Measurements from ENCODE around the gene CC2D2B. TPM values are rescaled to one million over a fixed set of nuclear protein-coding genes. Genes with fewer than 3 reads are reported as not detected.
"Not testable (repeated sequence)": the region's sequence is repeated elsewhere in the genome, so short reads cannot be mapped to it uniquely, and the experiment has no call there.

The CC2D2B gene
- total and polyA plus RNA-seq, 2 experiments from 2014 or later, result 0.39 TPM; not detected in 1

GRCh38 chr10:95976362-95977229 lies 68.8 kb downstream of the CC2D2B start:
- Histone ChIP-seq H3K79me2 (ENCODE audit: insufficient read depth) (no peaks in the 10 kb centered on the region), H3K27me3 (replicated peaks; ENCODE audit: insufficient read depth) (no peaks in the 10 kb centered on the region), H3K4me3 (no peak overlapping the region), H3K4me2 (ENCODE audit: unreplicated experiment) (no peak overlapping the region), H3K9me3 (ENCODE audit: low read depth) (no peaks in the 10 kb centered on the region), H3K27ac (no peak overlapping the region), H3F3A (ENCODE audit: insufficient read depth) (no peaks in the 10 kb centered on the region), H4K20me1 (ENCODE audit: insufficient read depth) (no peaks in the 10 kb centered on the region), H2AFZ (no peak overlapping the region), H3K9me2 (ENCODE audit: insufficient read depth) (no peaks in the 10 kb centered on the region), H3K4me1 (ENCODE audit: insufficient read depth) (no peaks in the 10 kb centered on the region), H3K36me3 (ENCODE audit: low read depth) (no peaks in the 10 kb centered on the region), H3K9ac (no peak overlapping the region)
- no peak for DNase-seq
- 72 to 76% methylated on average over 9 of the region's 9 CpGs for WGBS, 2 experiments (ENCODE audit: low coverage in 1 of 2, low lambda C conversion rate in 2 of 2, missing lambda C conversion rate in 2 of 2)
- in situ Hi-C loops (cut with MboI), result no loop called here
- TF ChIP-seq EZH2phosphoT487 (IDR thresholded peaks at IDR 0.05; ENCODE audit: insufficient read depth, low read depth) (no peak), EZH2 (IDR thresholded peaks at IDR 0.05; ENCODE audit: insufficient read depth, poor library complexity, severe bottlenecking) (no peak)

- no peaks in the 10 kb centered on the region for H3F3A ChIP-seq (ENCODE audit: insufficient read depth)
- H3K4me3 ChIP-seq, result no peak overlapping the region
- H3K9me2 ChIP-seq (ENCODE audit: insufficient read depth), result no peaks in the 10 kb centered on the region
- H3K4me2 ChIP-seq (ENCODE audit: unreplicated experiment), result no peak overlapping the region
- DNase-seq, result no peak
- H3K27ac ChIP-seq, result no peak overlapping the region
- in situ Hi-C loops (cut with MboI), result no loop called here
- no peaks in the 10 kb centered on the region for H3K36me3 ChIP-seq (ENCODE audit: low read depth)
- TF ChIP-seq EZH2 (IDR thresholded peaks at IDR 0.05; ENCODE audit: insufficient read depth, poor library complexity, severe bottlenecking), result no peak
- TF ChIP-seq EZH2phosphoT487 (IDR thresholded peaks at IDR 0.05; ENCODE audit: insufficient read depth, low read depth), result no peak
- H2AFZ ChIP-seq, result no peak overlapping the region
- no peaks in the 10 kb centered on the region for H3K9me3 ChIP-seq (ENCODE audit: low read depth)
- H3K4me1 ChIP-seq (ENCODE audit: insufficient read depth), result no peaks in the 10 kb centered on the region
- H3K79me2 ChIP-seq (ENCODE audit: insufficient read depth), result no peaks in the 10 kb centered on the region
- no peak overlapping the region for H3K9ac ChIP-seq
- WGBS, 2 experiments (ENCODE audit: low coverage in 1 of 2, low lambda C conversion rate in 2 of 2, missing lambda C conversion rate in 2 of 2), result 88 to 93% methylated on average over 2 of the region's 2 CpGs
- H4K20me1 ChIP-seq (ENCODE audit: insufficient read depth), result no peaks in the 10 kb centered on the region
- no peaks in the 10 kb centered on the region for H3K27me3 ChIP-seq (replicated peaks; ENCODE audit: insufficient read depth)
These were observed 74.4 kb downstream of the CC2D2B start for GRCh38 chr10:95982200-95982599.

GRCh38 chr10:95987685-95988426 lies 80.1 kb downstream of the CC2D2B start:
- no peaks in the 10 kb centered on the region for H3K79me2 ChIP-seq (ENCODE audit: insufficient read depth)
- no peaks in the 10 kb centered on the region for H3F3A ChIP-seq (ENCODE audit: insufficient read depth)
- no peaks in the 10 kb centered on the region for H3K4me1 ChIP-seq (ENCODE audit: insufficient read depth)
- in situ Hi-C loops (cut with MboI), result no loop called here
- no peak overlapping the region for H2AFZ ChIP-seq
- no peaks in the 10 kb centered on the region for H4K20me1 ChIP-seq (ENCODE audit: insufficient read depth)
- TF ChIP-seq EZH2 (IDR thresholded peaks at IDR 0.05; ENCODE audit: insufficient read depth, poor library complexity, severe bottlenecking) (no peak), EZH2phosphoT487 (IDR thresholded peaks at IDR 0.05; ENCODE audit: insufficient read depth, low read depth) (no peak)
- no peak overlapping the region for H3K27ac ChIP-seq
- H3K4me2 ChIP-seq (ENCODE audit: unreplicated experiment), result no peak overlapping the region
- no peaks in the 10 kb centered on the region for H3K9me2 ChIP-seq (ENCODE audit: insufficient read depth)
- no peak overlapping the region for H3K9ac ChIP-seq
- no peaks in the 10 kb centered on the region for H3K9me3 ChIP-seq (ENCODE audit: low read depth)
- H3K36me3 ChIP-seq (ENCODE audit: low read depth), result no peaks in the 10 kb centered on the region
- DNase-seq, result no peak
- no peak overlapping the region for H3K4me3 ChIP-seq
- no peaks in the 10 kb centered on the region for H3K27me3 ChIP-seq (replicated peaks; ENCODE audit: insufficient read depth)
- WGBS, 2 experiments (ENCODE audit: low coverage in 1 of 2, low lambda C conversion rate in 2 of 2, missing lambda C conversion rate in 2 of 2), result 6 to 13% methylated on average over 2 of the region's 2 CpGs

GRCh38 chr10:95988702-95989101 lies 80.9 kb downstream of the CC2D2B start:
- no peaks in the 10 kb centered on the region for H4K20me1 ChIP-seq (ENCODE audit: insufficient read depth)
- TF ChIP-seq EZH2phosphoT487 (IDR thresholded peaks at IDR 0.05; ENCODE audit: insufficient read depth, low read depth), result no peak
- no peak for TF ChIP-seq EZH2 (IDR thresholded peaks at IDR 0.05; ENCODE audit: insufficient read depth, poor library complexity, severe bottlenecking)
- no peaks in the 10 kb centered on the region for H3K27me3 ChIP-seq (replicated peaks; ENCODE audit: insufficient read depth)
- H3K9me2 ChIP-seq (ENCODE audit: insufficient read depth), result no peaks in the 10 kb centered on the region
- H3K9ac ChIP-seq, result no peak overlapping the region
- in situ Hi-C loops (cut with MboI), result no loop called here
- no peaks in the 10 kb centered on the region for H3K4me1 ChIP-seq (ENCODE audit: insufficient read depth)
- DNase-seq, result no peak
- H3K4me2 ChIP-seq (ENCODE audit: unreplicated experiment), result no peak overlapping the region
- H3K4me3 ChIP-seq, result no peak overlapping the region
- no peak overlapping the region for H3K27ac ChIP-seq
- 51 to 56% methylated on average over 3 of the region's 3 CpGs for WGBS, 2 experiments (ENCODE audit: low coverage in 1 of 2, low lambda C conversion rate in 2 of 2, missing lambda C conversion rate in 2 of 2)
- H2AFZ ChIP-seq, result no peak overlapping the region
- H3K36me3 ChIP-seq (ENCODE audit: low read depth), result no peaks in the 10 kb centered on the region
- no peaks in the 10 kb centered on the region for H3K9me3 ChIP-seq (ENCODE audit: low read depth)
- no peaks in the 10 kb centered on the region for H3F3A ChIP-seq (ENCODE audit: insufficient read depth)
- no peaks in the 10 kb centered on the region for H3K79me2 ChIP-seq (ENCODE audit: insufficient read depth)

GRCh38 chr10:95994376-95994775 lies 86.6 kb downstream of the CC2D2B start:
- H3K4me3 ChIP-seq; H3K27ac ChIP-seq; DNase-seq; H3K4me2 ChIP-seq (ENCODE audit: unreplicated experiment); H3K9me3 ChIP-seq (ENCODE audit: low read depth); H3K27me3 ChIP-seq (replicated peaks; ENCODE audit: insufficient read depth); H3K9ac ChIP-seq; H4K20me1 ChIP-seq (ENCODE audit: insufficient read depth); H3K79me2 ChIP-seq (ENCODE audit: insufficient read depth); H3K9me2 ChIP-seq (ENCODE audit: insufficient read depth); in situ Hi-C loops (cut with MboI); H3K4me1 ChIP-seq (ENCODE audit: insufficient read depth); H3F3A ChIP-seq (ENCODE audit: insufficient read depth); H2AFZ ChIP-seq; H3K36me3 ChIP-seq (ENCODE audit: low read depth): not testable (repeated sequence)
- WGBS, 2 experiments (ENCODE audit: low coverage in 1 of 2, low lambda C conversion rate in 2 of 2, missing lambda C conversion rate in 2 of 2), result 83 to 87% methylated on average over 11 of the region's 11 CpGs

Data from GM23248 (cell line).